LNCaP clone FGC (cell line): ENCODE results near the gene FTCD.

Source experiments
- DNase-seq: peaks from one replicate; pipeline ENCODE4 v3.0.0-alpha.2; 2011; ENCODE audit warnings: low read depth
- H3K4me3 ChIP-seq: 2 replicates; pipeline ENCODE4 v1.5.1; 2011; ENCODE audit warnings: mild to moderate bottlenecking, low read depth, low read length, control low read depth
- TF ChIP-seq, protein P1 (sequence below): IDR thresholded peaks from 2 replicates; pipeline ENCODE4 v1.5.1; 2012; ENCODE audit warnings: mild to moderate bottlenecking; ENCODE audit not compliant: control insufficient read depth, insufficient read depth; ENCODE audit errors: extremely low read depth

The FTCD gene

DNA sequence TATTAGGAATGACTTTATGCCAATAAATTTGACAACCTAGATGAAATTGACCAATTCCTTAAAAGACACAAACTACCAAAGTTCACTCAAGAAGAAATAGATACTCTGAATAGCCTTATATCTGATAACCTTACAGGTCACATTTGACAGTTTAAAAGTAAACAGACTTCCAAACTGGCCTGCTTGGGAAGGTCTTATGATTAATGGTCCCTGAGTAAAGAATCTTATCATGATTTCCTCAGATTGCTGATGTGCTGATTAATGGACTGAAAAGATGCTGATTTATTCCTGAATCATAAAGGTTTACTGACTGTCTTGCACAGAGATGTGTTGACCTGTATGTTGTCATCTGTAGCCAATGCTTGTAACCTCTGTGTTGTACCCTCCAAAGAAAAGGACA lies 9.7 kb upstream of the FTCD start:
- TF ChIP-seq, protein P1, sequence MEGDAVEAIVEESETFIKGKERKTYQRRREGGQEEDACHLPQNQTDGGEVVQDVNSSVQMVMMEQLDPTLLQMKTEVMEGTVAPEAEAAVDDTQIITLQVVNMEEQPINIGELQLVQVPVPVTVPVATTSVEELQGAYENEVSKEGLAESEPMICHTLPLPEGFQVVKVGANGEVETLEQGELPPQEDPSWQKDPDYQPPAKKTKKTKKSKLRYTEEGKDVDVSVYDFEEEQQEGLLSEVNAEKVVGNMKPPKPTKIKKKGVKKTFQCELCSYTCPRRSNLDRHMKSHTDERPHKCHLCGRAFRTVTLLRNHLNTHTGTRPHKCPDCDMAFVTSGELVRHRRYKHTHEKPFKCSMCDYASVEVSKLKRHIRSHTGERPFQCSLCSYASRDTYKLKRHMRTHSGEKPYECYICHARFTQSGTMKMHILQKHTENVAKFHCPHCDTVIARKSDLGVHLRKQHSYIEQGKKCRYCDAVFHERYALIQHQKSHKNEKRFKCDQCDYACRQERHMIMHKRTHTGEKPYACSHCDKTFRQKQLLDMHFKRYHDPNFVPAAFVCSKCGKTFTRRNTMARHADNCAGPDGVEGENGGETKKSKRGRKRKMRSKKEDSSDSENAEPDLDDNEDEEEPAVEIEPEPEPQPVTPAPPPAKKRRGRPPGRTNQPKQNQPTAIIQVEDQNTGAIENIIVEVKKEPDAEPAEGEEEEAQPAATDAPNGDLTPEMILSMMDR = no peak
- no peak for DNase-seq
- H3K4me3 ChIP-seq = no peak overlapping the region

DNA sequence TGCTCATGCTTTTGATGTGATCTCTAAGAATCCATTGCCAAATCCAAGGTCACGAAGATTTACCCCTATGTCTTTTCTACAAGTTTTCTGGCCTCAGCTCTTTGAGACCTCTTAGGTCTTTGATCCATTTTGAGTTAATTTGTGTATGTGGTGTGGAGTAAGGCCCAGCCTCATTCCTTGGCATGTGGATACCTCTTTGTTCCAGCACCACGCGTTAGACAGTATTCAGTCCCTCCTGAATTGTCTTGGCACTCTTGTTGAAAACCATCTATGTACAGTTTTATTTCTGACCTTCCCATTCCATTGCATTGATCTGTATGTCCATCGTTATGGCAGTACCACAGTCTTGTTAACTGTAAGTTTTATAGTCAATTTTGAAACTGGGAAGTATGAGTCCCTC lies 8.0 kb upstream of the FTCD start:
- no peak for DNase-seq
- H3K4me3 ChIP-seq = no peak overlapping the region
- TF ChIP-seq, protein P1 = no peak

DNA sequence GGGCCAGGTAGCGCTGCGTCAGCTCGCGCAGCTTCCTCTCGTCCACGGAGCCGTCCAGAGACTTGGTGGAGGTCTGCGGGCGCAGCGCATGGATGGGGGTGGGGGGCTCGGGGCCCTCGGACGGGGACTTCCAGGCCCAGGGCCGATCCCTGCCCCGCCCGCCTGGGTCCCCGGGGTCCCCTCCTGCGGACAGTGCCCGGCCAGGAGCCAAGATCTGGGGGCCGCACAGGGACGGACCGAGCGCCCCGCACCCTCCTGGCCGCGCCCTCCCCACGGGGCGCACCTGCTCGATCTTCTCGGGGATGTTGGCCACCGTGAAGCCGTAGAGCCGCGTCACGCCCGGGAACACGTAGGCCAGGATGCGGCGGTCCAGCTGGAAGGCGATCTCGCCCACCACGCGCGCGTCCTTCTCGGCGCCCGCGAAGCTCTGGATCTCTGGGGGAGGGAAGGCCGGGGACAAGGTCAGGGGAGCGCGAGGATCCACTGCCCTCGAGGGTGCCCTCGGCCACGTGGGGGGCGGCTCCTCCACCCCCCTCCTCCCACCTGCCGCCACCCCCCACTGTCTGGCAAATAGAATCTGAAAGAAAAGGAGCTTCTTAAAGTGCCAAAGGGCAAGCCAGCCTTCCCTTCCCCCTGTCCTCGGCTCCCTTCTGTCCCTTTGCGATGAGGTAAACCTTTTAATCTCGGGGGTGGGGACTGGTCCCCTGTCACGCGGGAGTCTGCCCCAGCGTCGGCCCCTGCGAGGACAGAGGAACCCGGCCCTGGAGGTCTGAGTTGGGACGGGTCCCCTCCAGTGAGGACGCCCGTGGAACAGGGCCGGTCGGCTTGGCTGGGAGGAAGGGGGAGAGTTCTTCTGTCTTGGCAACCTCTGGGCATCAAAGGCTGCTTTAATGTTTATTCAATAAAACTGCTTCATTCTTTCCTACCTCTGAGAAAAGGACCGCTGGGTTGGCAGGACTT lies 6.5 kb upstream of the FTCD start:
- TF ChIP-seq, protein P1 = no peak

DNA sequence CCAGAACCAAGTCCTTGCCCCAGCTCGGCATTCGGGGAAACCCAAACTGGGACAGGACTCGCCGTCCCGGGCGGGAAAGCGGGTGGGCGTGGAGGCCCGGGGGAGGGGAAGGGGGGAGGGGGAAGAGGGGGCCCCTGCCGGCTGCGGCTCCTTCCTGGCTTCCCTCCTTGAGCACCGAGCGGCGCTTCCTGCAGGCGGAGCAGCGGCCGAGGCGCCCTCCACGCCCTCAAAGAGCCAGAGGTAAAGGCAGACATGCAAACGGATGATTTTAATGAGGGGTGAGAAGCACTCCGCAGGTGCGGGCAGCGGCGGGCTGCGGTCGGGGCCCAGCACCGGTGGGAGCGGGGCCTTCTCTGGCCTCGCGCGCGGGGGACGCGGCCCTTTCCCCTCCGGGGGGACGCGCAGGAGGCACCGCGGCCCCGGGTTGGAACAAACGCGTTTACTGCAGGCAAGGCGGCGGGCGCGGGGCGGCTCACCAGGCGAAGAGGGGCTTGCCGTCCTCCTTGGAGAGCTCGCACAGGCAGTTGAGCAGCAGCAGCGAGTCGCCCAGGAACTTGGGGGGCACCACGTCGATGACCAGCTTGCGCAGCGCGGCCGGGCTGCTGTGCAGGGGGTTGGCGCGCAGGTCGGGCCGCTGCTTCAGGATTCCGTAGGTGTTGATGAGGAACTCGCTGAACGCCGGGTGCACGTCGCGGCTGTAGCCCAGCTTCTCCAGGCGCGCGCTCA lies 5.7 kb upstream of the FTCD start:
- DNase-seq = no peak
- H3K4me3 ChIP-seq = no peak overlapping the region
- TF ChIP-seq, protein P1 = no peak

More for the DNA sequence above, 6.5 kb upstream of the FTCD start:
- H3K4me3 ChIP-seq = no peak overlapping the region
- DNase-seq = peak; percentile 76

DNA sequence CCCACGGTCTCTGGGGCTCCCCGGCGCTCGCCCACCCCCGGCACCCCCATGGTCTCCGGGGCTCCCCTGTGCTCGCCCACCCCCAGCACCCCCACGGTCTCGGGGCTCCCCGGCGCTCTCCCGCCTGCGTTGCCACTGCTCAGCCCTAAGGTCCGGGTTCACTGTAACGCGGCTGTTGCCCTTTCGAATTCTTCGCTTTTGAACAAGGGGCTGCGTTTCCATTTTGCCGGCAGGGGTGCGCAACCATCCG lies 5.2 kb upstream of the FTCD start:
- no peak for DNase-seq
- TF ChIP-seq, protein P1 = no peak

DNA sequence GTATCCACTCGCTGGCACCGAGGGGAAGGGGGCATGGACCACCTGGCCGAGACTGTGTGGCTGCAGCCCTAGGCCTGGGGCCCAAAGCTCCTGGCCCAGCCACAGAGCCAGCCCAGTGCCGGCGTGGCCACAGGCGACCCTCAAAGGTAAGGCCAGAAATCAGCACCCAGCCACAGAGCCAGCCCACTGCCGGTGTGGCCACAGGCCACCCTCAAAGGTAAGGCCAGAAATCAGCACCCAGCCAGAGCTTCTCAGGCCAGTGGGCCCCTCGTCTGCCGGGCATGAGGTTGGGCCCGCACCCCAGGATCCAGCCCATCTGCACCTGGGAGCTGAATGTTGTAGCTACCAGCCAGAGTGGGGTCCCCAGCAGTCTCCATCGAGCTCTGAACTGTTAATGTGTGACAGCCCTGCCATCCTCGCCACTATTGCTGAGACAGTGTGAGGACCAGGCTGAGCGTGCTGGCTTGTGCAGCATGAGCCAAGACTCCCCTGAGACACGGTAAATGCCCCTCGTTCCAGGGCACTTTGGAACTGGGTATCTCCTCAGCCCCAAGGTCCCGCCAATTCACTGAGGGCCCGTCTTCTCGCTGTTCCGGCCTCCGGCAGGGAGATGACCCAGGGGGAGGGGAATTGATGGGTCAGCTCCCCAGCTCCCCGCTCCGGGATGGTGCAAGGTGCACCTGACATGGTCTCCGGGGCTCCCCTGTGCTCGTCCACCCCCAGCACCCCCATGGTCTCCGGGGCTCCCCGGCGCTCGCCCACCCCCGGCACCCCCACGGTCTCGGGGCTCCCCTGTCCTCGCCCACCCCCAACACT lies 4.7 kb upstream of the FTCD start:
- no peak for DNase-seq
- TF ChIP-seq, protein P1 = no peak
- no peak overlapping the region for H3K4me3 ChIP-seq

More for the DNA sequence above, 5.2 kb upstream of the FTCD start:
- no peak overlapping the region for H3K4me3 ChIP-seq
